NK-92 treated with Interleukin-12 subunit alpha and Interleukin-12 subunit beta, amount 100 ng/mL, for 24 hours (cell line): ENCODE results near the gene EBLN2.

Source experiments
- DNase-seq: peaks from one replicate; lab custom pipeline; 2025; lab: John Stamatoyannopoulos, UW

The EBLN2 gene

GRCh38 chr3:73061416-73061815, at the start of gene EBLN2:
Gene EBLN2, plus strand, starts transcription at chr3:73061659. Its CDS starts 423 bp downstream, at chr3:73062082.
- DNase-seq, result no peak

- DNase-seq, result no peak
These were observed 43.2 kb upstream of the EBLN2 start for GRCh38 chr3:73018298-73018697.

GRCh38 chr3:73018790-73019441, 42.5 kb upstream of the EBLN2 start:
- DNase-seq, result no peak

GRCh38 chr3:73021301-73021835, 40.1 kb upstream of the EBLN2 start:
- DNase-seq, result no peak

- DNase-seq, result no peak
These were observed 36.6 kb upstream of the EBLN2 start for GRCh38 chr3:73024836-73025235.

- DNase-seq, result no peak
These were observed 35.2 kb upstream of the EBLN2 start for GRCh38 chr3:73026111-73026759.

- DNase-seq, result no peak
These were observed 34.7 kb upstream of the EBLN2 start for GRCh38 chr3:73026760-73027113.

- DNase-seq, result no peak
These were observed 32.7 kb upstream of the EBLN2 start for GRCh38 chr3:73028803-73029202.

- no peak for DNase-seq
These were observed 32.1 kb upstream of the EBLN2 start for GRCh38 chr3:73029321-73029796.

- DNase-seq, result no peak
These were observed 31.3 kb upstream of the EBLN2 start for GRCh38 chr3:73030073-73030597.

- DNase-seq, result no peak
These were observed 29.8 kb upstream of the EBLN2 start for GRCh38 chr3:73031573-73032103.

GRCh38 chr3:73036694-73037591, 24.5 kb upstream of the EBLN2 start:
- no peak for DNase-seq

GRCh38 chr3:73041537-73041936, 19.9 kb upstream of the EBLN2 start:
- DNase-seq, result no peak

GRCh38 chr3:73043414-73043813, 18.0 kb upstream of the EBLN2 start:
- DNase-seq, result no peak

- no peak for DNase-seq
These were observed 16.1 kb upstream of the EBLN2 start for GRCh38 chr3:73045391-73045790.

- no peak for DNase-seq
These were observed 15.3 kb upstream of the EBLN2 start for GRCh38 chr3:73046195-73046594.

- DNase-seq, result no peak
These were observed 12.1 kb upstream of the EBLN2 start for GRCh38 chr3:73049319-73049718.

- no peak for DNase-seq
These were observed 8.6 kb upstream of the EBLN2 start for GRCh38 chr3:73052857-73053256.

GRCh38 chr3:73055583-73055982, 5.9 kb upstream of the EBLN2 start:
- DNase-seq, result no peak

GRCh38 chr3:73056014-73056844, 5.2 kb upstream of the EBLN2 start:
- no peak for DNase-seq

- DNase-seq, result no peak
These were observed 4.7 kb upstream of the EBLN2 start for GRCh38 chr3:73056845-73057150.
